ENCODE results near the gene IRF6.

Gene IRF6

DNA sequence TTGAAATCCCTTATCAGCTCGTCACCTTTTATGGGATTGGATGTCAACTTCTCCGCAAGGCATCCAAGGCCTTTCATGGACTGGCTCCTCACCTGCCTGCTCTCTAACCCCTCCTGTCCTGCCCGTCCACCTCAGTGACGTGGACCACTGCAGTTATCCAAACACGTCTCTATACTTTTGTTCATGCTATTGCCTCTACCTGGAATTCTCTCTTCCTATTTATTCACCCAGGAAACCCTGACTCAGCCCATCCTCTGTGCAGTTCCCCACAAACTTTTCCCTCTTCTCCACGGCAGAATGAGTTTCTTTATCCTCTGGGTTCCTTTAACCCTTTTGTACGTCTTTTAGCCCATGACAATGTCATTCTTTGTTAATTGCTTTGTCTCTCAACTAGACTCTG lies 16.8 kb upstream of the IRF6 start:
- no peak for TF ChIP-seq CTCF (IDR thresholded peaks at IDR 0.05; ENCODE audit: insufficient read depth, missing control alignments)
- FAIRE-seq: no peak
- no peak for DNase-seq (ENCODE audit: insufficient read length, low spot score)

DNA sequence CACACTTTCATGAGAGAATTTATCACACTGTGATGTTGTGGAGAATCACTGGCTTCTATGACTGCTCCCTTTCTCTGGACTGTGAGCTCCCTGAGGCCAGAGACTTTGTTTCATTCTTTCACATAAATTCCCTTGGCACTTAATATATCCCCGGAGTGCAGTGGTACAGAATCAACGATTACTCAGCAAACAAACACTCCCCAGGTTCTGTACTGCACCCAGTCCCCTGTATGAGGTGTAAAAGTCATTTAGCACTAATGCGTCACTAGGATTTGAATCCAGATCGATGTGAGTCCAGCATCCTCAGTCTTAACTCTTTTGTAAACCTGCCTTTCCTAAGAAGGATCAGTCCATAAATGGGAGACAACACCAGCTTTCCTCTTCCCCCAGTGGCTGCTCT lies 15.0 kb upstream of the IRF6 start:
- TF ChIP-seq CTCF (IDR thresholded peaks at IDR 0.05; ENCODE audit: insufficient read depth, missing control alignments): no peak
- DNase-seq (ENCODE audit: insufficient read length, low spot score) (no peak), FAIRE-seq (no peak)

GRCh38 chr1:209819058-209819457 lies 13.1 kb upstream of the IRF6 start:
- no peak for FAIRE-seq
- DNase-seq (ENCODE audit: insufficient read length, low spot score): no peak
- no peak for TF ChIP-seq CTCF (IDR thresholded peaks at IDR 0.05; ENCODE audit: insufficient read depth, missing control alignments)

DNA sequence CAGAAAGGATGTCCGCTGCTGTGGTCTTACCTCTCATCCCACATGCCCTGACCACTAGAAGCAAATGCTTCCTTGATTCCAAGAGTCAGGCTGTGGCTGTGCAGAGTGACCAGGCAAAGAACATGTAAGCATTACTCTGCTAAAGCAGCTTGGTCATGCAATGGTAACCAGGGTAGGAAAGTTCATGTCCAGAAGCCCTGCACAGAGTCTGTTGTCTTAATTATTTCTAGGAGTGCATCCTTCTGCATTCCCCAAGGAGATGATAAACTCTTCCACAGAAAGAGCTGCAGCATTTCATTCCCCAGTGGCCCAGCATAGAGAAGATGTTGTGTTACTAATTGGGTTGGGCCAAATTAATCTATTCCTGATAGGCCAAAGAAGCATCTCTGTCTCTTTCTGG lies 11.7 kb upstream of the IRF6 start:
- DNase-seq (ENCODE audit: insufficient read length, low spot score): no peak
- FAIRE-seq: no peak
- TF ChIP-seq CTCF (IDR thresholded peaks at IDR 0.05; ENCODE audit: insufficient read depth, missing control alignments): no peak

GRCh38 chr1:209816923-209817322 lies 11.0 kb upstream of the IRF6 start:
- DNase-seq (ENCODE audit: insufficient read length, low spot score) (no peak), FAIRE-seq (no peak)
- TF ChIP-seq CTCF (IDR thresholded peaks at IDR 0.05; ENCODE audit: insufficient read depth, missing control alignments): no peak

GRCh38 chr1:209815931-209816341 lies 10.0 kb upstream of the IRF6 start:
- DNase-seq (ENCODE audit: insufficient read length, low spot score) (no peak), FAIRE-seq (no peak)
- no peak for TF ChIP-seq CTCF (IDR thresholded peaks at IDR 0.05; ENCODE audit: insufficient read depth, missing control alignments)

GRCh38 chr1:209815490-209815889 lies 9.5 kb upstream of the IRF6 start:
- no peak for TF ChIP-seq CTCF (IDR thresholded peaks at IDR 0.05; ENCODE audit: insufficient read depth, missing control alignments)
- DNase-seq (ENCODE audit: insufficient read length, low spot score): no peak
- no peak for FAIRE-seq
